HG03354 (cell line): ENCODE data around the gene TSPAN10.

Experiments
- ATAC-seq: cut with Tn5 transposase; IDR thresholded peaks from one replicate; pipeline ENCODE4 v1.9.1; 2021; ENCODE audit warnings: mild to moderate bottlenecking; ENCODE audit not compliant: unreplicated experiment, poor library complexity, severe bottlenecking

The TSPAN10 gene

DNA sequence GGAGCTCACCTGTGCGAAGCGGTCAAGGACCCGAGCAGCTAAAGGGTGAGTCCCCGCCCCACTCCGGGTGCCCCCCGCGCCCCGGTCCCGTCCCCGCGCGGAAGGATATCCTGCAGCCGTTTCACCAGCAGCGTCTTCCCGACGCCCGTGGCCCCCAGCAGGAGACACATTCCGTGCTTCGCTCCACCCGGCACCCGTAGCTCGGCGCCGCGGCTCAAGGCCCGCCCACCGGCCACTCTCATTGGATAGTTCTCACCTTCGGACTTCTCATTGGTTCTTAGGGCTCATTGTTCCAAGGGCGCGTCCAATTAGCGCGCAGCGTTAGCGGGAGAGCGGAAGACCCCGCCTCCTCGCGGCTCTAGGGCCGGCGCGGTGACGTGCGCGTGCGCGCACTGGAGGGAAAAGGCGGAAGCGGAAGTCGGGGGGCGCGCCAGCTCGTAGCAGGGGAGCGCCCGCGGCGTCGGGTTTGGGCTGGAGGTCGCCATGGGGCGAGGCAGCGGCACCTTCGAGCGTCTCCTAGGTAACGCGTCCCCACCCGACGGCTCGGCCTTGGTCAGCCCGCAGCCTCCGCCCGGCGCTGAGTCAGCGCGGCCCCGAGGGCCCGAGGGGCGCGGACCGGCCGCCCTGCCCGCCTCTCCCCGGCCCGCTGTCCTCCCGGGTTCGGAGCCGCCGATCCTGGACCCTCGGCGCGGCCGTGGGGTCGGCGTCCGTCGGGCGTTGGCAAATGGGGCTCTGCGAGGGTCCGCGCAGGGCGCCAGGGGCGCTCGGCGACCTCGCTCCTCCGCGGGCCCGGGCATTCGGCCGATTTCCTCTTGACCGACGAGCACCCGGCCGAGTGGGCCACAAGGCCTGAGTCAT lies 46.8 kb downstream of the TSPAN10 start, which contains the start of the genes ARL16 and HGS:
Gene ARL16, minus strand, starts transcription at position 214 of the 858 bp plus-strand sequence. Its CDS starts 44 bp downstream, at position 170.
Gene HGS, plus strand, starts transcription at position 428 of the 858 bp plus-strand sequence. Its CDS starts 56 bp downstream, at position 484.
- ATAC-seq, result peak; percentile 92

GRCh38 chr17:81684442-81684911 lies 47.5 kb downstream of the TSPAN10 start:
- ATAC-seq, result no peak

DNA sequence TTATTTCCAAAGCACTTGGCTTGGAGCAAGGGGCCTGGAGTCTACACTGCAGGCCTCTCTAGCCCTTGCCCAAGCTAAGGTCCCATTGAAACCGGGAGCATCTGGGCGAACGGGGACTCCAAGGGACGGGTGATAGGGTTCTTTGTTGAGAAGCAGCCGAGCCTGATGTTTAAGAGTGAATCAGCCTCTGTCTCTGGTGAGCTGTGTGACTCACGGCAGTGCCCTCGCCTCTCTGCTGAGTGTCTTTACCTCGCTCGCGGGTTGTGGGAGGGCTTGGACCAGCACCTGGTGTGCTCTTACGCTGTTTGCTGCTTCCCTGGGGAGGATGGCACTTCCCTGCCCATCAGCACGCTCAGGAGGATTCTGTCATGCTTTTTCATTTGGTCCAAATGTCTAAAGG lies 48.1 kb downstream of the TSPAN10 start:
- no peak for ATAC-seq

- no peak for ATAC-seq
Measured at GRCh38 chr17:81686614-81687013, 49.6 kb downstream of the TSPAN10 start.

DNA sequence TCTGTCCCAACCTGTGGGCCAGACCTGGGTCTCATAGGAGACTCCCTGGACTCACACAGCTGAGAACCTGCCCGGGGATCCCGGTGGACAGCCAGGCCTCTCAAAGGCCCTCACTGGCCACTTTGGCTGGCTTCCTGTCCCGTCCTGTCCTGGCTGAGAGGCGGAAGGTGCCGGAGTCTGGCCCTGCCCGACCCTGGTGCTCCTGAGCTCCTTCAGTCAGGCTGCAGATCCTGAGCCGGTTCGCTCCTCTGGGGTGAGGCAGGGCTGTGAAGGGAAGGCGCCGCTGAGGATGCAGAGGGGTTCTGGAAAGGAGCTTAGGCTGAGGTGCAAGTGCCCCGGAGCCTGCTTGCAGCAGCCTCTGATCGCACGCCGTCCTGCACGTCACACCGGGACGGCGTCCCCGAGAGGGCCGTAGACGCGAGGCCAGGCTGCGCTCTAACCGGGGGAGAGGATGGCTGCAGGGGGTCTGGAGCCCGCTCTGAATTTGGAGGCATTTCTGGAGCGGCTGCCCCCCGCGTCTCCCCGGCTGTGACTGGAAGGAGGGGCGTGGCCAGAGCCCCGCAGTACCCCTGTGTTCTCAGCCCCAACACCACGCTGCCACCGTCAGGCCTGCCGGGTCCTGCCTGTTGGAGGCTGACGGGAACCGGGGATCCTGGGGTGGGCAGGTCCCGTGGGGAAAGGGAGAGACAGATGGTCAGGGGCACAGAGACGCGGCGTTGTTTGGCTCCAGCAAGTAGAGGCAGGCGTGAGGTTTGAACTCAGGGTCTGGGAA lies 51.0 kb downstream of the TSPAN10 start:
- no peak for ATAC-seq

- no peak for ATAC-seq
Measured at GRCh38 chr17:81688616-81689015, 51.6 kb downstream of the TSPAN10 start.

DNA sequence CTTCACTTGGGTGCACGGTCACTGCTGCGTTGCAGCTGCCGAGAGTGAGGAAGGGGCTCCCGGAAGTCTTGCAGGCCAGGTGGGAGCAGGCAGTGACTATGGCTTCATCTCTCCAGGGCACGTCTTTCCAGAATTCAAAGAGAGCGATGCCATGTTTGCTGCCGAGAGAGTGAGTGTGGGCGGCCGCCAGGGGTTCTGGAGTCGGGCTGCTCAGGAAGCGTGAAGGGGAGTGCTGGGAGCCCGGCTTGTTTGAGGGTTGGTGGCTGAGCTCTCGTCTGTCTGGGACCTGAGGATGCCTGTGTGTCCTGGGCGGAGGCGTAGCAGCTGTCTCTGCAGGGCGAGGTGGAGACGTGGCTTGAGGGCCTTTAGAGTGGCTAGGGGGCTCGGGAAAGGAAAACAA lies 53.1 kb downstream of the TSPAN10 start:
- ATAC-seq, result no peak

GRCh38 chr17:81690549-81690948 lies 53.6 kb downstream of the TSPAN10 start:
- ATAC-seq, result no peak

DNA sequence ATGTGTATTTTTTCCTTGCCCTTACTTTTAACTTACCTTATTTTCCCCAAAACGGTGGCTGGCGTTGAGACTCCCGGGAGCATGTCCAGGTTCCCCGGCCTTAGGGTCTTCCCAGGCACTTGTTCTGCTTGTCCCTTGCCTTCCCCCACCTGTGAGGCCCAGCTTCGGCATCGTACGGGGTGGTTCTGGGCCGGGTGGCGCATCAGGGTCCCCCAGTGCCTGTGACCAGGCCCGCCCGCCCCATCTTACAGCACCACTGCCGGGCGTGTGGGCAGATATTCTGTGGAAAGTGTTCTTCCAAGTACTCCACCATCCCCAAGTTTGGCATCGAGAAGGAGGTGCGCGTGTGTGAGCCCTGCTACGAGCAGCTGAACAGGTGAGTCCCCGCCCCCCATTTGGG lies 54.2 kb downstream of the TSPAN10 start:
- ATAC-seq, result no peak

DNA sequence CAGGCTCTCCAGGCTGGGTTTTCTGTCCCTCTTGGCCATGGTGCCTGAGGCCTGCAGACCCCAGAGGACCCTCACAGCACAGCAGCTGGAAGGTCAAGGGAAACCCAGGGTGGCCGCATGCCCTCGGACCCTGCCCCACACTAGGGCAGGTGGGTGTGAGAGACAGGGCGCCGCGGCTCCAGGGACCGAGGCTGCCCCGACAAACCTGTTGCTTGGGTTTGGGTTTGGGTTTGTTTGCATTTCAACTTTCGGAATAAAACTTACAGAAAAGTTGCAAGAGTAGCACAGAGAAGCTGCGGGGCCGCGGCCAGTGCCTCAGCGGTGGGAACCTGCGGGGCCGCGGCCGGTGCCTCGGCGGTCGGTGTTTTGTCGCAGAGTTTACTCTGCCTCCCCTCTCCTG lies 54.6 kb downstream of the TSPAN10 start:
- ATAC-seq, result no peak

- ATAC-seq, result no peak
Measured at GRCh38 chr17:81693509-81694210, 56.7 kb downstream of the TSPAN10 start.

- ATAC-seq, result no peak
Measured at GRCh38 chr17:81694810-81695209, 57.8 kb downstream of the TSPAN10 start.

- no peak for ATAC-seq
Measured at GRCh38 chr17:81695211-81695610, 58.2 kb downstream of the TSPAN10 start.

DNA sequence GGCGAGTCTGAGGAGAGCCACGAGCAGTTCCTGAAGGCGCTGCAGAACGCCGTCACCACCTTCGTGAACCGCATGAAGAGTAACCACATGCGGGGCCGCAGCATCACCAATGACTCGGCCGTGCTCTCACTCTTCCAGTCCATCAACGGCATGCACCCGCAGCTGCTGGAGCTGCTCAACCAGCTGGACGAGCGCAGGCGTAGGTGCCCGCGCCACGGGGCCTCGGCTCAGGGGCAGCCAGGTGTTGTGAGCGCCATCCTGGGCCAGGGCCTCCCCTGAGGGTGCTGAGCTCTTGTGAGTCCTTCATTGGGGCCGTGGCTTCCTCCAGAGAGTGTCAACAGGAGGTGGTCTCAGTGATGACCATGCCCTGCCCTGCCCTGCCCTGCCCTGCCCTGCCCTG lies 58.8 kb downstream of the TSPAN10 start:
- no peak for ATAC-seq

DNA sequence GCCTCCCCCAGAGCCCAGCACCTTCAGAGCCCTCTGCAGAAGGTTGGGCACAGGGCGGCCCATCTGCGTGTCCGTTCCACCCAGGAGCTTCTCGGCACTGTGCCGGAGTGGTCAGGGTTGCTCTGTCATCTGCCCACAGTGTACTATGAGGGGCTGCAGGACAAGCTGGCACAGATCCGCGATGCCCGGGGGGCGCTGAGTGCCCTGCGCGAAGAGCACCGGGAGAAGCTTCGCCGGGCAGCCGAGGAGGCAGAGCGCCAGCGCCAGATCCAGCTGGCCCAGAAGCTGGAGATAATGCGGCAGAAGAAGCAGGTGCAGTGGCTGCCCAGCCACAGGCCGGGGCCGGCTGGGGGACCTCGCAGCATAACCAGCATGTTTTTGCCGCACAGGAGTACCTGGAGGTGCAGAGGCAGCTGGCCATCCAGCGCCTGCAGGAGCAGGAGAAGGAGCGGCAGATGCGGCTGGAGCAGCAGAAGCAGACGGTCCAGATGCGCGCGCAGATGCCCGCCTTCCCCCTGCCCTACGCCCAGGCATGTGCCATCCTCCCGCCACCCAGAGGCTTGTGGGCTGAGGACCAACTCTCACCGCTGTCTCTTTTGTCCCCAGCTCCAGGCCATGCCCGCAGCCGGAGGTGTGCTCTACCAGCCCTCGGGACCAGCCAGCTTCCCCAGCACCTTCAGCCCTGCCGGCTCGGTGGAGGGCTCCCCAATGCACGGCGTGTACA lies 59.4 kb downstream of the TSPAN10 start:
- no peak for ATAC-seq

GRCh38 chr17:81697261-81698044 lies 60.5 kb downstream of the TSPAN10 start:
- ATAC-seq, result no peak
